Stimulated activated naive CD8-positive, alpha-beta T cell treated with anti-CD3 and anti-CD28 coated beads, Interleukin-15, Interleukin-2, amounts not matched to agents 100 U/mL and 50 U/mL, for 24 hours (primary cell): ENCODE measurements around the gene JAGN1.
"Not testable (repeated sequence)": the region's sequence is repeated elsewhere in the genome, so short reads cannot be mapped to it uniquely, and the experiment has no call there.

Source experiments
- ATAC-seq: fragments of 150-1000 bp; cut with Tn5 transposase; one replicate; pipeline ENCODE4 v1.10.0; 2021
- DNase-seq: peaks from one replicate; pipeline ENCODE4 v3.0.0; 2021

Gene JAGN1

DNA sequence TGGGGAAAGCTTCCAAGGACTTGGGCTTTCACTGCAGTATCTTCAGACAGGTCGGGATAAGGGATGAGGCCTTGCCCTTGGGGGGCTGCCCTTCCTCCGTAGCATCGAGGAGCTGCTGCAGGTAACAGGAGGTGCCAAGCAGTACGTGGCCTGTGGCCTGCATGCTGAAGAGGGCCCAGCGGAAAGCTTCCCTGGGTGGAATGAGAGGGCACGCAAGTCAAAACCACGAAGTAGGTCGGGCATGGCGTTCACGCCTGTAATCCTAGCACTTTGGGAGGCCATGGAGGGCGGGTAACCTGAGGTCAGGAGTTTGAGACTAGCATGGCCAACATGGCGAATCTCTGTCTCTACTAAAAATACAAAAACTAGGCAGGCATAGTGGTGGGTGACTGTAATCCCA lies 23.3 kb upstream of the JAGN1 start:
- ATAC-seq (no peak), DNase-seq (no peak)

GRCh38 chr3:9869955-9870354 lies 20.5 kb upstream of the JAGN1 start:
- ATAC-seq: no peak
- no peak for DNase-seq

DNA sequence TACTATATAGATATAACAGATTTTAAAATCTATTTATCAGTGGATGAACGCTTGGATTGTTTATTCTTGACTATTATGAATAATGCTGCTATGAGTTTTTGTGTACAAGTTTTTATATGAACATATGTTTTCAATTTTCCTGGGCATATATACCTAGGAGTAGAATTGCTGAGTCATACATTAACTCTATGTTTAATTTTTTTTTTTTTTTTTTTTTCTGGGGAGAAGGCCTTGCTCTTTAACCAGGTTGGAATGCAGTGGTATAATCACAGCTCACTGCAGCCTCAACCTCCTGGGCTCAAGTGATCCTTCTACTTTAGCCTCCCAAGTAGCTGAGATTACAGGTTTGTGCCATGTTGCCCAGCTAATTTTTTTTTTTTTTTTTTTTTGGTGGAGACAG lies 19.4 kb upstream of the JAGN1 start:
- DNase-seq (no peak), ATAC-seq (no peak)

DNA sequence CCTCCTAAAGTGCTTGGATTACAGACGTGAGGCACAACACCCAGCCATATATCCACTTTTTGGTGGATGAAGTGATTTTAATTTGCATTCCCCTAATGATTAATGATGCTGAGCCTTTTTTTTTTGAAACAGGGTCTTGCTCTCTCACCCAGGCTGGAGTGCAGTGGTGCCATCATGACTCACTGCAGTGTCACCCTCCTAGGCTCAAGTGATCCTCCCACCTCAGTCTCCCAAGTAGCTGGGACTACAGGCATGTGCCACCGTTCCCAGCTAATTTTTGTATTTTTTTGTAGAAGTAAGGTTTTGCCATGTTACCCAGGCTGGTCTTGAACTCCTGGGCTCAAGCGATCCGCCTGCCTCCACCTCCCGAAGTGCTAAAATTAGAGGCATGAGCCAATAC lies 18.3 kb upstream of the JAGN1 start:
- not testable (repeated sequence) for ATAC-seq

GRCh38 chr3:9875448-9875847 lies 15.0 kb upstream of the JAGN1 start:
- ATAC-seq: no peak
- DNase-seq: no peak

More for the DNA sequence above, 18.3 kb upstream of the JAGN1 start:
- not testable (repeated sequence) for DNase-seq

DNA sequence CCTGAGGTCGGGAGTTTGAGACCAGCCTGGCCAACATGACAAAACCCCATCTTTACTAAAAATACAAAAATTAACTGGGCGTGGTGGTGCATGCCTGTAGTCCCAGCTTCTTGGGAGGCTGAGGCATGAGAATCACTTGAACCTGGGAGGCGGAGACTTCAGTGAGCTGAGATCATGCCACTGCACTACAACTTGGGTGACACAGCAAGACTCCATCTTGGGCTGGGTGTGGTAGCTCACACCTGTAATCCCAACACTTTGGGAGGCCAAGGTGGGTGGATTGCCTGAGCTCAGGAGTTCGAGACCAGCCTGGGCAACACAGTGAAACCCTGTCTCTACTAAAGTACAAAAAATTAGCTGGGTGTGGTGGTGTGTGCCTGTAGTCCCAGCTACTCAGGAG lies 14.2 kb upstream of the JAGN1 start:
- DNase-seq, ATAC-seq: not testable (repeated sequence)

GRCh38 chr3:9876991-9877390 lies 13.4 kb upstream of the JAGN1 start:
- no peak for DNase-seq
- ATAC-seq: peak; percentile 43

DNA sequence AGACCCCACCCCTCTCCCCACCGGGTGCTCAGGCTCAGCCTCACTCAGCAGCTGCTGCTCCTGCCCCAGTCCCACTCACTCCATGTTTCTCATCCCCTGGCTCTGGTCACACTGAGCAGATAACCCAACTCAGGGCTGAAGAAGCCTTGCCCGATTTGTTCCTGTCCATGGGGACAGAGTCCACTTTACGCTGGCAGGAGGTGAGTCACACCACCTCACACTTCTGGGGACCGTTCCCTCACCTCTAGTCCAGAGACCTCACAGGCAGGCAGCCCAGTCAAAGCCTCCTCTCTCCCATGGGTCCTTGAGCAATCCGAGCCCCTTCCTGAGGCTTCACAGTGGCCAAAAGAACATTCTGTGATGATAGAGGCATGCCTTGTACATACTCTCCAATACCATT lies 11.7 kb upstream of the JAGN1 start:
- no peak for ATAC-seq
- no peak for DNase-seq

DNA sequence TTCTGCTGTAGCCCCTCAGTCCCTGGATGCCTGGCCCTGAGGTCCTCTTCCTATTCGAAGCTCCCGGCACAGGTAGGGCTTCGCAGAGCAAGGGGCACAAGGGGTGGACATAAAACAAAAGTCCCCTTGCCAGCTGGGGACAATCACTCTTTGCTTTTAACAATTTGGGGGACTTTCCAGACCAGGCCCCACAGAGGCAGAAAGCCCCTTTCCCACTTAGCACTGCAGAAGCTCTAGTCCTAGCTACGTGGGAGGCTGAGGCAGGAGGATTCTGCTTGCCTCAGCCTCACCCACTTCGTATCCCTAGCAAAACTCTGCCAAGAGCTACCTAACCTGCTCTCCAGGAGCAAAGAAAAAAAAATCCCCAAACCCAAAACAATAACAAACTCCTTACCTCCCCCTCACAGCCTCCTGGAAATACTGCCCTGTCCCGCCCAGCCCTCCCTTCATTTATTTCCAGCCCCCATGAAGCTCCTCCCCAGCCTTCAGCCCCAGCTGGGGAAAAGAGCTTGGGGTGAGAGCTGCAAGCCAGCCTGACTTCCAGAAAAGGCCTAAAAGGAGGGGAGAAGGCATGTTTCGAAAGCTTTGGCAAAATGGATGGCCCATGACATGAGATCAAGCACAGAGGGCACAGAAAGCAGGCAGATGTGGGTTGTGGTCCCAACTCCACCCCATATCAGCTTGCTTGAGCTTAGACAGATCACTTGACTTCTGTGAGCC lies 10.4 kb upstream of the JAGN1 start, which contains the start of gene CIDEC:
TSS of gene CIDEC (minus strand) at position 424 of the 720 bp plus-strand sequence. CDS start 1,767 bp downstream, outside the sequence.
- no peak for DNase-seq
- no peak for ATAC-seq

DNA sequence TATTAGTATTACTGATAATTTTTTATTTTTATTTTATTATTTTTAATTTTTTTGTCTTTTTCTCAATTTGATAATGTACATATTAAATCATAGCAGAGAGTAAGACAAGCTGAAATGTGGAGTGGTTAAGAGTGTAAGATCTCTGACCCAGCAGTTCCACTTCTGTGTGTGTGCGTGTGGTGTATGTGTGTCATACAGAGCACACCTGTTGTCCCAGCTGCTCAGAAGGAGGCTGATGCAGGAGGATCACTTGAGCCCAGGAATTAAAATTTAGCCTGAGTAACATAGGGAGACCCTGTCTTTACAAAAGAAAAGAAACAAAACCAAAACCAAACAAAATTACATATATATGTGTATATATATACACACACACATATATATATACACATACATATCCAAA lies 9.0 kb upstream of the JAGN1 start:
- no peak for ATAC-seq
- DNase-seq: no peak

- DNase-seq (no peak), ATAC-seq (no peak)
These were observed 6.5 kb upstream of the JAGN1 start for GRCh38 chr3:9883706-9884554.

- ATAC-seq: no peak
- no peak for DNase-seq
These were observed 5.8 kb upstream of the JAGN1 start for GRCh38 chr3:9884555-9885165.

GRCh38 chr3:9886328-9886727 lies 4.1 kb upstream of the JAGN1 start:
- DNase-seq: no peak
- ATAC-seq: no peak

DNA sequence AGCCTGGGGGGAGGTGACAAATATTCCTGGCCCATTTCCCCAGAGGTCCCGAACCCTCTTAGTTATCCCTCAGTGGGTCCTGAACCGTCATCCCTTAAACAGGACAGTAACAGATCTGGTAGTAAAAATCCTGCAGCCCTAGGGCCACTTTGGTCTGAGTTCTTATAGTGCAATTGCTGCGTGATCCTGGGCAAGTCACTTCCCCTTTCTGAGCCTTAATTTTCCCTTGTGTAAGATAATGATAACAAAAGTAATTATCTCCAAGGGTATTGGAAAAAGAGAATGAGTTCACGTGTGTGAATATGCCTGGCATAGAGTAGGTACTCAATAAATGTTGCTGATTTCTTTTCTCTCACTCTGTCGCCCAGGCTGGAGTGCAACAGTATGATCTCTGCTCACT lies 2.9 kb upstream of the JAGN1 start:
- ATAC-seq (no peak), DNase-seq (no peak)

DNA sequence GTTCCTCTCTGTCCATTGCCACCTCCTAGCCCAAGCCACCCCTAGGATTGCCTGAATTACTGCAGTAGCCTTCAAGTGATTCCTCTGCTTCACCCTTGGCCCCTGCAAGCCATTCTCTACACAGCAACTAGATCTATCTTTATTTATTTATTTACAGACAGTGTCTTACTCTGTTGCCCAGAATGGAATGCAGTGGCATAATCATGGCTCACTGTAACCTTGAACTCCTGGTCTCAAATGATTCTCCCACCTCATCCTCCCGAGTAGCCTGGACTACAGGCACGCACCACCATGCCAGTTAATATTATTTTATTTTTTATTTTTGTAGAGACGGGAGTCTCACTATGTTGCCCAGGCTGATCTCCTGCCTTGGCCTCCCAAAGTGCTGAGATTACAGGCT lies 1.9 kb upstream of the JAGN1 start:
- DNase-seq (no peak), ATAC-seq (no peak)

DNA sequence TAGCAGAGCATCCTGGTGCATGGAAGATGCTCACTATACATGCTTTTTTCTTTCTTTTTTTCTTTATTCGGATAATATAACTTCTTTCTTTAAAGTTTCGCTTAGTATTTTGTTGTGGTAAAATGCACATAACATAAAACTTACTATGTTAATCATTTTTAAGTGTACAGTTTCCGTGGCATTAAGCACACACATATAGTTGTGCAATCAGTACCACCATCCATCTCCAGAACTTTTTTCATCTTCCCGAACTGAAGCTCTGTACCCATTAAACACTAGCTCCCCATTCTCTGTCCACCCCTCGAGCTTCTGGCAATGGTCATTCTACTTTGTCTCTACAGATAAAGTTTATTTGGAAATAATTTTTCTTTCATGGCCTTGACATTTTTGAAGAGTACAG lies 1.0 kb upstream of the JAGN1 start:
- no peak for ATAC-seq
- no peak for DNase-seq

DNA sequence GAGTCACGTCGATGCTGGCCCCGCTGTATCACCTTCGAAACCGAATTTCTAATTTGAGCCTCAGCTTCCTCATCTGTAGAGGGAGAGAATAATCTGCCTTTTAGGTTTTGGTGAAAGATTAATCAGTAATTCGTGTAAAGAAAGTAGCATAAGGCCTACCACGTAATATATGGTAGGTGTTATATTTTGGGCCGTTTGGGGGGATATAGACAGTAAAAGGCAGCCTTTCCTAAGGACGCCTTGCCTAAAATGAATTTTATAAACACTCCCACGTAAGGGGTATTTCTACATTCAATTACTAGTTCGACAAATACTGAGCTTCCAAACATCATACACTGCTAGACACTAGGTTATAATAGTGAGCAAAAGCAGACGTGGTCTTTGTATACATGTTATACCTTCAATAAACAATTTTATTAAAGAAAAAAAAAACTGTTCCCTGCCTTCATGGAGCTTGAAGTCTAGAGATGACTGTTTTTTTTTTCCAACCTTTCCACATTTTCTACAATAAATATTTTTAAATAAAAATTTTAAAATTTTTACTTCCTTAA lies 737 bp downstream of the JAGN1 start:
- ATAC-seq (no peak), DNase-seq (no peak)

DNA sequence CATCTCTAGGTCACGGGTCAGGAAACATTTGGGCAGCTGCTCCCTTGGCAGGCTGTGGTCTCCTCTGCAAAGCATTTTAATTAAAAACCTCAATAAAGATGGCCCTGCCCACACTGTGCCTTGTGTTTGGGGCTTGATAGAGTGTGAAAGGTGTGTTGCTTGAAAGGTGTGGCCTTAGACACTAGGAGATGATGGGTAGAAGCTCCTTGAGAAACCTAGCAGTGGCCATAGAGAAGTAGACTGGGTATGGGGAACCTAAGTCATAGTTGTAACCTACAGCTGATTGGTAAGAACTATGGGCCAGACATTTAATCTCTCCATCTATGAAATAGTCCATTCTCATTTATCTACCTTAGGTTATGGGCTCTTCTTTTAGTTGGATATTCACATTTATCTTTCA lies 3.3 kb downstream of the JAGN1 start:
- DNase-seq: no peak
- no peak for ATAC-seq

DNA sequence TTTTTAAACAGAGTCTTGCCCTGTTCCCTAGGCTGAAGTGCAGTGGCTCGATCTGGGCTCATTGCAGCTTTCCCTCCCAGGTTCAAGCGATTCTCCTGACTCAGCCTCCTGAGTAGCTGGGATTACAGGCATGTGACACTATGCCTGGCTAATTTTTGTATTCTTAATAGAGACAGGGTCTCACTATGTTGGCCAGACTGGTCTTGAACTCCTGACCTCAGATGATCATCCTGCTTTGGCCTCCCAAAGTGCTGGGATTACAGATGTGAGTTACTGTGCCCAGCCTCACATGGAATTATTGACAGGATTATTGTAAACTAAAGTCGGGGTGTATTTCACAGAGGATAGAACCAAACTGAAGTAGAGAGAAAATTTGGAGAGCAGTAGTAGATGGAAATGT lies 5.3 kb downstream of the JAGN1 start:
- not testable (repeated sequence) for DNase-seq, ATAC-seq

GRCh38 chr3:9896755-9897407 lies 6.5 kb downstream of the JAGN1 start:
- not testable (repeated sequence) for DNase-seq, ATAC-seq

GRCh38 chr3:9897408-9898372 lies 7.3 kb downstream of the JAGN1 start:
- ATAC-seq (no peak), DNase-seq (no peak)
